HG03280 (cell line): ENCODE results near the gene METTL13.

Experiments
- ATAC-seq: cut with Tn5 transposase; IDR thresholded peaks from one replicate; pipeline ENCODE4 v1.9.1; 2021; ENCODE audit warnings: mild to moderate bottlenecking, moderate library complexity; ENCODE audit not compliant: unreplicated experiment

METTL13 gene, protein sequence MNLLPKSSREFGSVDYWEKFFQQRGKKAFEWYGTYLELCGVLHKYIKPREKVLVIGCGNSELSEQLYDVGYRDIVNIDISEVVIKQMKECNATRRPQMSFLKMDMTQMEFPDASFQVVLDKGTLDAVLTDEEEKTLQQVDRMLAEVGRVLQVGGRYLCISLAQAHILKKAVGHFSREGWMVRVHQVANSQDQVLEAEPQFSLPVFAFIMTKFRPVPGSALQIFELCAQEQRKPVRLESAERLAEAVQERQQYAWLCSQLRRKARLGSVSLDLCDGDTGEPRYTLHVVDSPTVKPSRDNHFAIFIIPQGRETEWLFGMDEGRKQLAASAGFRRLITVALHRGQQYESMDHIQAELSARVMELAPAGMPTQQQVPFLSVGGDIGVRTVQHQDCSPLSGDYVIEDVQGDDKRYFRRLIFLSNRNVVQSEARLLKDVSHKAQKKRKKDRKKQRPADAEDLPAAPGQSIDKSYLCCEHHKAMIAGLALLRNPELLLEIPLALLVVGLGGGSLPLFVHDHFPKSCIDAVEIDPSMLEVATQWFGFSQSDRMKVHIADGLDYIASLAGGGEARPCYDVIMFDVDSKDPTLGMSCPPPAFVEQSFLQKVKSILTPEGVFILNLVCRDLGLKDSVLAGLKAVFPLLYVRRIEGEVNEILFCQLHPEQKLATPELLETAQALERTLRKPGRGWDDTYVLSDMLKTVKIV

DNA sequence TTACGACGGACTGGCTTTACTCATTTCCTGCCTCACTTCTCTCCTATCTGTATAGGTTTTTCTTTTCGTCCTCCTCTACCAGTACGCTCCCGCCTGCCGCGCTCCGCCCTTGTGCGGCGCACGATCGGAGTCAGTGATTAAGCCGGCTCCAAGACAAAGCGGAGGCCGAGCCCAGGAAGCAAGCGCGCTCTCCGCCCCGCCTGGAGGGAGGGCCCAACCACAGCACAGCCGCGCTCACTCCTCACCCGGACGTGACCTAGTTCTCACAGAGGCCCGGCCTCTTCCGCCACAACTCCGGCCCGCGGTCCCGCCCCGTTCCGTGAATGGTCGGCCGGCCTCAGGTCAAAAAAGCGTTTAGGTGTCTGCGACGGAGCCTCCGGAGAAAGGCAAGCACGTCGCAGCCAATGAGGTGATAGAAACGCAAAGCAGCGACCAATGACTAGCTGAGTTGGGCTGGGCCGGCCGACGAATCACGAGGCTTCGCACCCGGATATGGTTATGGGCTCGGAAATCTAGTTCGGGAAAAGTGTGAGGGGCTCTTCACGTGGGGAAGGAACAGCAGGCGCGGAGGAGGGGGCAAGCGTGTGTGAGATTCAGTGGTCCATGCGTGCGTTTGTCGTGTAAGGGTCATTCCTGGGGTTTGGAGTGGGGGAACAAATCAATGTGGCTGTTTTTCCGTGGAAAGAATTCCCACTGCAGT is at the start of gene METTL13:
METTL13 (plus strand) TSS at position 485 of the 700 bp plus-strand sequence. CDS start 308 bp downstream, outside the sequence.
- ATAC-seq, result peak; percentile 99

DNA sequence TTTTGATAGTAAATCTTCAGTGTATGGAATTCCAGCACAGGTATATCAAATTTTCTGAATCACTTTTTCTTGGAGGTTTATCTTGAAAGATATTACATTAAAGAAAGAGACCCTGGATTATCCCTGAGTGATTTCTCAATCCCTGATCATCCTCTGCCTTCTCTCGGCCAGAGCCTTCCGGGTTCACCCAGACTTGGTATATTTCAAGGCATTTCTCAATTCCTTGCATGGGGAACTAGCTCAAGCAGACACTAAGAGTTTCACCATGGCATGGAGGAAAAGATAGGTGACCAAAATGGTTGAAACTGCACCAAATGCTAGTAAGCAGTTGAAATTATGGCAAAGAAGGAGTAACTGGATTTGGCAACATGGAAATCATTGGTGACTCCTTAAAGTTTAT is 45.3 kb upstream of the METTL13 start:
- no peak for ATAC-seq

DNA sequence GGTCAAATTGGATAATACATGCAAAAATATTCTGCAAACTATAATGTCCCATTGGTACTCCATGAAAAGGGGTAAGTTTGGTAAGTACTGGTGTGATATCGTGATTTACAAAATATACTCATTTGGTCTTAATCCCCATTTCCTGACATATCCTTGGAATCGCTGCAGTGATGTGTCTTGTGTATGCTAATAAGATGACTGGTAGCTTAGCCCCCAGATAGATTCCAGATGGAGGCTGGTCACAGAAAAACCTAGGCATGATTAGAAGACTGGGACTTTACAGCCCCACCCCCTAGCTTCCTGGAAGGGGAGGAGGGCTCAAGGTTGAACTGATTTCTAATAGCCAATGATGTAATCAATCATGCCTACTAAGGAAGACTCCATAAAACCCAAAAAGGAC is 42.5 kb upstream of the METTL13 start:
- no peak for ATAC-seq

DNA sequence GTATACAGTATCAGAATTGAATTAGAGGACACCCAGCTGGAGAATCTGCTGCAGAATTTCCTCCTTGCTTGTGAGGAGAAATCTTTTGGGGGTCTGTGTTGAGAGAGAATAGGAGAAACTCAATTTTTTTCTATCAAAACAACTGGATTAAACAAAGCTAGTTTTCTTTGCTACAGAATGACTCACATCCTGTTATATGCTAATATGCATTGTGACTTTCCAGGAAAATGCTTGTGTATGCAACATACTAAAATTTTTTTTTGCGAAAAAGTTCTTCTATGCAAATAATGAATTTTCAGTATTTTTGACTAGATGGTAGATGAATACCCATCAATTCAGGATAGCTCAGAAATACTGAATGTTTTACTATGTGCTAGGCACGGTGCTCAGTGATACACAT is 41.8 kb upstream of the METTL13 start:
- ATAC-seq, result no peak

DNA sequence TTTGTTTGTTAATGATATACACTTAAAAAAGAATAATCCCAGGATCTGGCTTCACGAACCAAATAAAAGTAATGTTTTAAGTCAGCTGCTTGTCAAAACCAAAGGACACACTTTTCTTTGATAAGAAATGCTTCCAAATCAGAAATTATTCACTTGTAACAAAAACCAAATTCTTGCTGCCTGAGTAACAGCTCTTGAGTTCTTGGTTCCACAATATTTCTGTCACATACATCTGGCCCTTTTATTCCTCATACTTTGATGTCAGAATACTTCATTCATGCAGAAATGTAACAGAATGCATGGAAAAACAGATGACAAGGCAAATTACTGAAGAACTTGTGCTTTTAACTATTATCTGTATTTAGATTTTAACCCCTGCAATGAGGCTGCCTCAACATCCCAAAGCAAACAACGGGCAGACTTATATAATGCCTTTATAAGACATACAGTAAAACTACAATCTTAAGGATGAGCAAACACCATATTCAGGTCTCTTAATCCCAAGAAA is 41.0 kb upstream of the METTL13 start:
- no peak for ATAC-seq

DNA sequence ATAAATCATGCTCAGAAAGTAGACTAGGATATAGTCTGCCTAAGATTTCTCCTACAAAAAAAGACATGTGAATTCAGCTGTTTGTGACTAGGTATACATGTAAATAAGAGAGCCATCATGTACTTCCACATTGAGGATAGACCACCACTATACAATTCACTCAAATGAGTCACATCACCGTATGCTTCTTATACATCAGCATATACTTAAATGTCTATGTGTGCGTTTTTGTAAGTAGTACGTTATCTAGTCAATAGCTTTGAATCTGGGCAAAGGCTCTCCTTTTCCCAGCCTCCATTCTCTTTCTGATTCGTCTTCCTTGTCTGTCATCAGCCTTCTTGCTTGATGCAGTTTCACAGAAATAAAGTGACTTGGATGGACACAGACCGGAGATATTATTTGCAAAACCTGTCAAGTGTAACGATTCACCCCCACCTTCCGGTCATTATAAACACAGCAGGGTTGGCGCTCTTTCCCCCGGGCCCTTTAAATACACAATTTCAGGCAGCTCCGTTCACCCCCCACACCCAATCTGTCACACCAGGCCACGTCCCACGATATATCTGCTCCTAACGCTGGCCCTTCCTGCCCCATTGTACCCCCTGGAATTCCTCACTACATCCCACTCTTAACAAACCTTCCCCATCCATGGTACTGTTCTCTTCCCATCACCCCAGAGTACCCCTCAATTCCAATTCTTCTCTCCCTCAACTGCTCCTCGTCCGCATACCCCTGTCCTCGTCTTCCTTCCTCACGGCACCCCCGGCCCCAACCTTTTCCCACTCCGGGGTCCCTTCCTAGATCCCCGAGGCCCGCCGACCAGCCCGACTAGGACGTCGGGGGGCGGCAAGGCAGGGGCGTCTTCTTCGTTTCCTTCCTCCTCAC is 40.2 kb upstream of the METTL13 start:
- ATAC-seq, result peak; percentile 32

DNA sequence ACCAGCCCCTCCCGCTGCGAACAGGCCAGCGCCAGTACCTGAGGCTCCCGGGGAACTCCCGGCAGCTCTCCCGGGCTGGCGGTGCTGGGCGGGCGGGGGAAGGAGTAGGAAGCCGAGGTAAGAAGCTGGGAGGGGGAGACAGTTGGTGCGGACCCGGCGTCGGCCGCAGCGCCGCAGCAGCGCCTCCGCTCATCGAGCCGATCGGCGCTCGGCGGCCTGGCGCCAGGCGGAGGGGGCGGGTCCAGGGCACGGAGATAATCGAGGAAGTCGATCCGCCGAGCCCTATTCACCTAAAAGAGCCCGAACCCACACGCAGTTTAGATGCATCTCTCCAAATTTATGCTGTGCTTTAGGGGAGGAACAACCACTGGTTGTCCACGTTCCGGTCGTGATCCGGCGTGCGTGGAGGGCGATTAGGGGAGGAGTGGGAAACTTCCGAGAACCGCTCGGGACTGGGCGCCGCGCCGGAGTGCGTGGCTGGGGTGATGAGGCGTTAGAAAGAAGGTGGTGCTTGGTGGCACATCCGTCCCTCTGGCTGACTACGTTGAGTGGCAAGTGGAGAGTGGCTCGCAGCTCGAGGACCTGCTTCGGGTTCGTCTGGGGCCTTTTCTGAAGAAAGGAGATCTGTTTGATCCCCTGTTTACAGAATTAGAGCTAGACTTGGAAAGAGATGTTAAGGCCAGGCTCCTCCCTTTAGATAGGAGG is 39.4 kb upstream of the METTL13 start, which contains the start of gene VAMP4:
VAMP4 (minus strand) TSS at position 194 of the 705 bp plus-strand sequence. CDS start 3,651 bp downstream, outside the sequence.
- ATAC-seq, result peak; percentile 87

DNA sequence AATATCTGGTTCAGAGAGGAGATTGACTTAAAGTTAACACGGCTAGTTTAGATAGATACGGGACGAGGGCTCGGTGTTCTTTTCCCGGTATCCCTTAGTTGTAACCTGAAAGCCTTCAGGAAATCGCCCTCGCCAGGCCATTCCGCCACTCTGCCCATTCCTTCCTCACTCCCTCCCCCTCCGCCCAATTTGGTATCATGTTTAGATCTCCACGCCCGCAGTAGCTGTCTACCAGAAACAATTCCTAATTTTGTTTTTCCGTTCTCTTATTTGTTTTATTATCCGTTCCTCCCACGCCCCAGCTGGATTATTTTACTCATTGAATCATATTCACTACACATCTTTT is 38.9 kb upstream of the METTL13 start:
- peak; percentile 5 for ATAC-seq

DNA sequence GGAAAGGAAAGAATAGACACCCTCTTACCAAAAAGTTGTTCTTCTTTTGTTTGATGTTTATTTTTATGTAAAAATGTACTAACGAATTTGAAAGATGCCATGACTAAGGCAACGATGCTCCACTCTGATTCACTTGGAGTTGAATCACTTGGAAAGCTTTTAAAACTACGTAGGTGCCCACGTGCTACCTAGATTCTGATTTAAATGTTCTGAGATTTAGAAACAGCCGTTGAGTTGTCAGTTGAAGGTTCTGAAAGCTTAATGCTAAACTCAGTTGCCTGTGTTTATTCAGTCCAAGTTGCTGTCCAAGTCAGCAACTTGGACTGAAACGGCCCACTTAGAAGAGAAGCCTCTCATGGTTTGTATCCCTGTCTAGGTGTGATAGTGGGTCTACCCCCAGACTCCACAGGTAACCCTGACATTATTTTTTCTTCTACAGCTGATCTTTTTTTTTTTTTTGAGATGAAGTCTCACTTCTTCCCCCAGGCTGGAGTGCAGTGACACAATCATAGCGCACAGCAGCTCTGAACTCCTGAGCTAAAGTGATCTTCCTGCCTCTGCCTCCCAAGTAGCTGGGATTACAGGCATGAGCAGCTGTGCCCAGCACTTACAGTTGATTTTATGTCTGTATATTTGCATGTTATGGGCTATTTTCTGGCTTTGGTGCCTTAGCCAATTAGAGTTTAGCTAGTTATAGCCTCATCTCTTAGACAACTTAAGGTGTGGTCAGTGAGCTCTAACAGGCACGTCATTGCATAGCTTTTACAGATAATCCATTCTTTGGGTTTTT is 38.2 kb upstream of the METTL13 start:
- no peak for ATAC-seq

DNA sequence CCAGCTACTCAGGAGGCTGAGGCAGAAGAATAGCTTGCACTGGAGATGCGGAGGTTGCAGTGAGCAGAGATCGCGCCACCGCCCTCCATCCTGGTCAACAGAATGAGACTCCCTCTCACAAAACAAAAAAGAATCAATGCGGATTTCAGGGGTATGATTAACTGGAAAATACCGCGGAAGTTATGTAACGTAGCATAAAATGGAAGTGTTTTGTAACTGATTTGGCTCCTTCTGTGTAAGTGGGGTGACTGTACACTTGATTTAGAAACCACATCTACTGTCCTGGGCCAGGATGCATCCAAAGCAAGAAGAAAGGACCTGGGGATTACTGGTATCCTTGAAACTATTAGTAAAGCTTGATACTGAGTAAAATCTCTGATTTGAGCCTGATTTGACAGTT is 36.5 kb upstream of the METTL13 start:
- no peak for ATAC-seq

DNA sequence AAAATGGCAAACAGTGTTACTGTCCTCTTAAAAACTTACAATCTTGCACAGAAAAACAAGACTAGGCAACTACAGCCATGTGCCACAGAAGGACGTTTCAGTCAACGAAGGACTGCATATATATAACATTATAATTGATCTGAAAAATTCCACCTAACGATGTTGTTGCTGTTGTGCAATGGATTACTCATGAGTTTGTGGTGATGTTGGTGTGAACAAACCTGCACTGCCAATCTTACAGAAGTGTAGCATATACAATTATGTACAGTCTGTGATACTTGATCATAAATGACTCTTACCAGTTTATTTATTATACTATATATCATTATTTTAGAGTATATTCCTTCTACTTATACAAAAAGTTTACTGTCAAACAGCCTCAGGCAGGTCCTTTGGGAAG is 32.8 kb upstream of the METTL13 start:
- ATAC-seq, result no peak

DNA sequence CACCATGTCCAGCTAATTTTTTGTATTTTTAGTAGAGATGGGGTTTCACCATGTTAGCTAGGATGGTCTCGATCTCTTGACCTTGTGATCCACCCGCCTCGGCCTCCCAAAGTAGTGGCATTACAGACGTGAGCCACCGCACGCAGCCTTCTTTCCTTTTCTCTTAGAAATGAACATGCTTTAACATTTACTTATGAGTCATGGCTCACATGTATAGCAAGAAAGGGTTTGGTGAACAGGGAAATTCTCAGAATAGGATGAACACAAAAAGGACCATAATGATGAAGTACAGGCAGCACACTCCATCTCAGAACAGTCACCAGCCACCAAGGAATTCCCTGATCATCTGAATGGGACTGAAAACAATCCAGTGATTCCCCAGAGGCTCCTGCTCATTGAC is 30.2 kb upstream of the METTL13 start:
- ATAC-seq, result no peak

DNA sequence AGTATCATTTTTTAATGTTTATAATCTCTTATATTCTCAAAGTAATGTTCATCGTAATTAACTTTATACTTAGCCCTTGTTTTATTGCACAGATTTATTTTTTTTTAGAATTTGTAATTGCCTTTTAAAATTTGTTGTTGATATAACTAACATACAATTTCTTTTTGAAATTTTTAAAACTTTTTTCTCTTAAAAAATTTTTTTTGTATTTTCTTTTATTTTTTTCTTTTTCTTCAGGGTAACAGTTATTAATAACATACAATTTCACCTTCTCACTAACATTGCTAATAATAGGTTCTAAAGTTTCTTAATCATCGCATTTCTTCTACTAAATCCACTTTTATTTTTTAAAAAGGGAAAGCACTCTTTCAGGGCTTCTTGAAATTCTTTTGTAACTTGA is 28.3 kb upstream of the METTL13 start:
- ATAC-seq, result no peak

DNA sequence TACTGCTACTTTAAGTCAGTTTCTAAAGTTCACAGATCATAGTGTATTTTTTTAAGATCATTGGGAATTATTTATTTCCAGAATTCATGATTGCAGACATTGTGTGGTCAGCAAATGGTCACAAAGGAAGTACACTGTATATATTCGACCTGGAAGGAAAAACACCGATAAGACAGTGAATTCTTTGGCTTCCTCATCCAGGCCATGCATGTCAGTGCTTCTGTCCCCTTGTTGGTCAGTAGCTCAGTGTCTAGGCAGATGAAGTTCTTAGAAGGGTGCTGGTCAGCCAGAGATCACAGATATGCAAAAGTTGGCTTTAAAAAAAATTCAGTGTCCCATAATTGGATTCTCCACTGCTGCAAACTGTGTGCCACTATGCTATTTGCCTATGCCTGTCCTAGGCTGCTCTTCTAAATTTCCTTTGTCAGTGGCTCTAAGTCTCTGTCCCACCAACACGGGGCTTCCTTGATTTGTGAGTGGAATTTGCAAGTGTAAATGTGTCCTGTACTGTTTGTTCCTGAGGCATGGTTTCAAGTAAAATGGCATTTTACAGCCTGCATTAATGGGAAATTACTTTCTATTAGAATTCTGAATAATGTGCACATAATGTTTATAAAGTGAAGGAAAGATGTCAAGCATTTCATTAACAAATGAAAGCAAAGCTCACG is 27.6 kb upstream of the METTL13 start:
- ATAC-seq, result no peak

DNA sequence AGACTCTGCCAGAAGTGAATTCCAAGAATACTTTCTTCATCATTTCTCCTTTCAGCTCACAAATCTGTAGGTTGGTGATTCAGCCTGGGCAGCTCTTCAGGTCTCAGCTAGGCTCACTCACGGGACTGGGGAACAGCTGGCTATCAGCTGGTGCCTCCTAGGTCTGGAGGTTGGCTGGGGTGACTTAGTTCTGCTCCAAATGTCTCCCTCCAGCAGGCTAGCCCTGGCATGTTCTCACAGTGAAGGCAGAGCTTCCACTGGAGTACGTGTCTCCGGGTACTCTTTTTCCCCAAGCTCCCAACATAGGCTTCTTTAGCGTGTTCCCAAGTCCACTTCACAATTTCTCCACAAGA is 27.1 kb upstream of the METTL13 start:
- no peak for ATAC-seq

DNA sequence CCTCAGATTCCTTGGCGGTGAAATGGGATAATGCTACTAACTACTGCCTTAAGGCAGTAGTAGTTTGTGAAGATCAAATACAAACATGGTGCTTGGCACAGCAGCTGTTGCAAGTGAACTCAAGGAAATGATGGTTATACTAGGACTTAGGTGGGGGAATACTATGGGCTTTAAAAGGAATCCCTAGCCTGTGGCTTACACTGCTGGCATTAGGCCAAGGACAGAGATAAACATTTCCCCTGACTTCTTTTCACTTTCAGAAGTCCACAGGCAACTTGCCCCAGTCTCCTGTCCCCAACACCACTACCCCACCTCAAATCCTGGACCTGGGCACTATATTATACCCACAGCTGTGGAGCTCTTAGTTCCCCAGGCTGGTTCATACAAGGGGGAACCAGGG is 26.5 kb upstream of the METTL13 start:
- no peak for ATAC-seq

DNA sequence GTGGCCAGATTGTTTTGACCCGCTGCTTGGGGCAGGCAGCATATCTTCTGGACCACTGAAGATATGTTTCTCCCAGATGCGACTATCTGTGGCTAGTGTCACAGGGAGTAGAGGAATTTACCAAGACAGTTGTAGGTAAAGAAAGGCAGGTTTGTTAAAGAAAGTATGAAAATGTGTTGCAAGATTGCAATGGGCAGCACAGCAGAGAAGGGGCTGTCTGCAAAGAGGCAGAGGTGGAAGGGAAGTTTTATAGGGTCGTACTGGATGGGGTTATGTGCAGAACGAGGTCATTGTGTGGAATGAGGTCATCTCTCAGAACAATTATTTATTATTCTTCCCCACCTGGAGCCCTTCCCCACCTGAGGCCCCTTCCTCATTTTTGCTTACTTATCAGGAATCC is 24.6 kb upstream of the METTL13 start:
- ATAC-seq, result no peak

DNA sequence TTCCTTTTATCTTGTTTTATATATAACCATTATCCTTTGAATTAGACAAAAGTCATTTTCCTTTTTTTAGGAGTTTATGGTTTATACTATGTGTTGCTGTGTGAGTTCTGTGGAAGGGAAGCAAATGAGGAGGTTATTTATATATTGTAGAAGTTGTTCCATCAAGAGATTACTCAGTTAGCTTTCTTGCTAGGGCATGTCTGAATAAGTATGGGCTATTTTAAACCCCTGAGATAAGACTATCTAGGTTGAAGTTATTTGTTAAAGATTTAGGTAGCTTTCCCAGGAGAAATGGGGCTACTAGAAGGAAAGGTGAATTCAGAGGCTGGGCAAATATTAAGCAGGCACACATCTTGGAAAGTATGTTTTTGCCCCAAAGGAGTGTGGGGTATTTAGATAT is 23.4 kb upstream of the METTL13 start:
- no peak for ATAC-seq

DNA sequence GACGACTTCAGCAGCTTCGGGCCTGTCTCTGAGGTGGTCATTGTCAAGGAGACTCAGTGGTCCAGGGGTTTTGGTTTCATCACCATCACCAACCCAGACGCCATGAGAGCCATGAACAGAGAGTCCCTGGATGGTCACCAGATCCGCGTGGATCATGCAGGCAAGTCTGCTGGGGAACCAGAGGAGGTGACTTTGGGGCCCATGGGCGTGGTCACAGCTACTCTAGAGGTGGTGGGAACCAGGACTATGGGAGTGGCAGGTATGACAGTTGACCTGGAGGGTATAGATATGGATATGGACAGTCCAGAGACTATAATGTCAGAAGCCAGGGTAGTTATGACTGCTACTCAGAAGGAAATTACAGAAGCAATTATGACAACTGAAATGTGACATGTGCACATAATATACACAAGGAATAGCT is 19.3 kb upstream of the METTL13 start:
- no peak for ATAC-seq
